Body of pancreas (tissue), 4 donors: Measurements from ENCODE around the gene SPATA31C2. TPM values are rescaled to one million over a fixed set of nuclear protein-coding genes. Genes with fewer than 3 reads are reported as not detected.

Experiments used
- ATAC-seq: fragments of 150-250 bp; one replicate; pipeline ENCODE4 v1.9.1; 2016
- DNase-seq, 4 donors: peaks; one replicate each; pipeline ENCODE4 v3.0.0-alpha.2; 2019
- H3K27ac ChIP-seq, 4 donors: fragments of 200-600 bp; sonication (generic); 1 replicate in 3 of 4; 2 replicates in 1 of 4; pipeline versions ENCODE4 v1.5.1 to v1.6.1; 2016 to 2019; ENCODE audit warnings: mild to moderate bottlenecking in 1 of 4, mixed read lengths in 1 of 4, moderate library complexity in 1 of 4
- H3K27me3 ChIP-seq, 2 donors: fragments of 200-600 bp; sonication (generic); one replicate each; pipeline ENCODE4 v1.6.0; 2016; ENCODE audit warnings: mild to moderate bottlenecking in 1 of 2
- H3K36me3 ChIP-seq, 2 donors: fragments of 200-600 bp; sonication (generic); replicated peaks in 1 of 2; 2 replicates each; pipeline ENCODE4 v1.5.1; 2016; ENCODE audit warnings: low read depth in 2 of 2; ENCODE audit not compliant: insufficient read depth in 1 of 2
- H3K4me1 ChIP-seq: fragments of 200-600 bp; sonication (generic); one replicate; pipeline ENCODE4 v1.6.0; 2016
- H3K4me3 ChIP-seq, 2 donors: fragments of 200-600 bp; sonication (generic); 1 replicate in 1 of 2; 2 replicates in 1 of 2; pipeline ENCODE4 v1.5.1; 2016 to 2019
- H3K9me3 ChIP-seq, 3 donors: fragments of 200-600 bp; sonication (generic); 1 replicate in 2 of 3; 2 replicates in 1 of 3; pipeline ENCODE4 v1.5.1; 2016
- POLR2A ChIP-seq, 3 donors: fragments of 450-650 bp; IDR thresholded peaks; one replicate each; pipeline ENCODE4 v1.6.1; 2016; ENCODE audit warnings: antibody characterized with exemption in 3 of 3, mild to moderate bottlenecking in 2 of 3
- WGBS, 2 donors: methylation state at CpG; one replicate each; pipeline ENCODE4 v1.1.5; 2017; 5-methylcytosine and 5-hydroxymethylcytosine counted together
- intact Hi-C: fragments of 100-400 bp; cut with DNase I; formaldehyde crosslinking; loops from one replicate; pipeline ENCODE4 v1.15.1; 2023
- total RNA-seq, 2 donors: library from RNA; depleted of rRNA; stranded (reverse); fragments of >200 nt; gene quantifications; one replicate each; pipeline ENCODE4 v1.1.0, GENCODE V29; 2016
- TF ChIP-seq, protein P1 (sequence below), 7 experiments: fragments of 450-650 bp in 4 of 7; fragments of 200-600 bp in 3 of 7; sonication (generic) in 3 of 7; IDR thresholded peaks; one replicate each; pipeline ENCODE4 v1.5.1; 2016 to 2019; ENCODE audit warnings: antibody characterized with exemption in 7 of 7

Gene SPATA31C2
- total RNA-seq, 2 donors from 2014 or later, result not detected

DNA sequence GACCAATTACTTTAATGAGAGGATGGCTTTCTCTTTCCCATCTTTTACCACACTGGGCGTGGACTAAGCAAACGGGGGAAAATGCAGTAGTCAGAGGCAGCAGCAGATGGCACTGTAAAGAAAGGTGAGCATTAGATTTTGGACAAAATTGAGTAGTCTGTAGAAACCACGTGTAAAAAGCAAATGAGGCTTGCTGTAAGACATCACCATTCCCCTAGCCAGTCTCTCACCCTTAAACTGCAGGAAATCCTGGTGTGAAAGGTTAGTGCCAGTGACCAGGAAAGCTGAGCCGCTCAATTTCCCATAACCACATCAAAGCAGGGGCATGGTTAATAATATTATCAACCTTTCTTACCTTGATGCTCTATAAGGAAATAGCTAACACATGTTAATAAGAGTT, 31.8 kb downstream of the SPATA31C2 start:
- Histone ChIP-seq H3K4me3 (no peak overlapping the region), H3K9me3 (no peaks in the 10 kb centered on the region), H3K36me3 (no peaks in the 10 kb centered on the region), H3K27me3 (no peaks in the 10 kb centered on the region), H3K27ac (no peak overlapping the region), H3K4me1 (no peaks in the 10 kb centered on the region)
- peak; percentile 31 to 57 (median 50) for DNase-seq
- no peak for TF ChIP-seq POLR2A (IDR thresholded peaks at IDR 0.05)
- TF ChIP-seq, protein P1, sequence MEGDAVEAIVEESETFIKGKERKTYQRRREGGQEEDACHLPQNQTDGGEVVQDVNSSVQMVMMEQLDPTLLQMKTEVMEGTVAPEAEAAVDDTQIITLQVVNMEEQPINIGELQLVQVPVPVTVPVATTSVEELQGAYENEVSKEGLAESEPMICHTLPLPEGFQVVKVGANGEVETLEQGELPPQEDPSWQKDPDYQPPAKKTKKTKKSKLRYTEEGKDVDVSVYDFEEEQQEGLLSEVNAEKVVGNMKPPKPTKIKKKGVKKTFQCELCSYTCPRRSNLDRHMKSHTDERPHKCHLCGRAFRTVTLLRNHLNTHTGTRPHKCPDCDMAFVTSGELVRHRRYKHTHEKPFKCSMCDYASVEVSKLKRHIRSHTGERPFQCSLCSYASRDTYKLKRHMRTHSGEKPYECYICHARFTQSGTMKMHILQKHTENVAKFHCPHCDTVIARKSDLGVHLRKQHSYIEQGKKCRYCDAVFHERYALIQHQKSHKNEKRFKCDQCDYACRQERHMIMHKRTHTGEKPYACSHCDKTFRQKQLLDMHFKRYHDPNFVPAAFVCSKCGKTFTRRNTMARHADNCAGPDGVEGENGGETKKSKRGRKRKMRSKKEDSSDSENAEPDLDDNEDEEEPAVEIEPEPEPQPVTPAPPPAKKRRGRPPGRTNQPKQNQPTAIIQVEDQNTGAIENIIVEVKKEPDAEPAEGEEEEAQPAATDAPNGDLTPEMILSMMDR (IDR thresholded peaks at IDR 0.05), result peak; percentile 43 to 75 (median 69)
- peak; percentile 86 for ATAC-seq
- intact Hi-C loops, result loop anchor here (5.0 kb wide), 1 partner anchor 471 kb away; no protein-coding TSS in a partner anchor
- WGBS, 2 donors, result 12 to 15% methylated on average over 4 of the region's 4 CpGs

DNA sequence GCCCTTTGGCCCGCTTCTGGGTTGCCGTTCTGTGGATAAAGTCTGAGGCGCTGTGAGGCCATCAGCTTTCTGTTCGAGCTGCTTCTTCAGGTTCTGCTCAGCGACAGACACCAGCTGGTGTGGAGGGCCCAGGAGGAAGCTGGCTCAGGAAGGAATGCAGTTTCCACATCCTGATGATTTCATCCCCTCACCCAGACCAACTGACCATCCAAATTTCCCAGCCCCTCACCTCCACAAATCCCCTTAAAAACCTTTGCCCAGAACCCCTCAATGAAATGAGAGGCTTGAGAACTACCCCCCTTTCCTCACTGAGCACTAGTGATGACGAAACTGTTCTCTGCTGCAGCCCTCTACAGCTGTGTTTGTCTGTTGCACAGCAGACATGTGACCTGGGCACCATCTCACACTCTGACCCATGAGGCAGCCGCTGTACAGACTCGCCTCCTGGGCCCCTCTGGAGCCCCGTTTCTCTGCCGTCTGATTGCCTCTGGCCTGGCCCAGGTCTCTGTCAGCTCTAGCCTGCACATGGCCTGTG, 45.4 kb downstream of the SPATA31C2 start:
- H3K4me1 ChIP-seq, result peaks cover 19% of the 10 kb centered on the region
- H3K27ac ChIP-seq, result no peak overlapping the region
- no peaks in the 10 kb centered on the region for H3K9me3 ChIP-seq
- H3K36me3 ChIP-seq, result no peaks in the 10 kb centered on the region
- intact Hi-C loops, result no loop called here
- TF ChIP-seq, protein P1 (IDR thresholded peaks at IDR 0.05), result no peak
- no peak for TF ChIP-seq POLR2A (IDR thresholded peaks at IDR 0.05)
- ATAC-seq (no peak), DNase-seq (no peak)
- no peak overlapping the region for H3K4me3 ChIP-seq
- 70 to 82% methylated on average over 10 of the region's 10 CpGs for WGBS, 2 donors
- H3K27me3 ChIP-seq, result no peaks in the 10 kb centered on the region

DNA sequence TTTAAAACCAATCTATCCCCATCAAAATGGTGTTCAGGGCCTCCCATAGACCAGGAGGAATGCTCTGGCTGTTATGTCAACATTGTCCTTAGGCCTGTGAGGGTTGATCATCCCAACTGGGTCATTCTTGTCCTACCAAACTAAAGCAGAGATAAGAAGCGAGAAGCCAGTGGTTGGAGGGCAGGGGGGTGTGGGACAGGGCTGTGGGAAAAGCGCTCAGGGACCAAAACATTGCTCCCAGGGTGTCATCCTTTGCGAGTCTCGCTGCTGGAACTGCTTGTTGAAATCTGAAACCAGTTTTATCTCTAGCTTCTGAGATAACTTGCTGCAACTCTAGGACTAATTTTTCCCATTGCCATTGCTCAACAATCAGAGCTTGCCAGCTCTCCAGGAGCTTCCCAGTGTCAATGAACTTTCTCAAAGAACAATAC, 48.1 kb downstream of the SPATA31C2 start:
- WGBS, 2 donors, result 13 to 18% methylated on average over 4 of the region's 4 CpGs
- Histone ChIP-seq H3K36me3 (no peaks in the 10 kb centered on the region), H3K27me3 (no peaks in the 10 kb centered on the region), H3K4me3 (no peak overlapping the region), H3K4me1 (peaks cover 19% of the 10 kb centered on the region), H3K9me3 (no peaks in the 10 kb centered on the region), H3K27ac (peak overlapping the region in 1 of 4 donors; percentile 48)
- peak in 3 of 4 donors; percentile 30 to 62 (median 43) for DNase-seq
- no peak for TF ChIP-seq POLR2A (IDR thresholded peaks at IDR 0.05)
- TF ChIP-seq, protein P1 (IDR thresholded peaks at IDR 0.05), result no peak
- ATAC-seq, result peak; percentile 73
- intact Hi-C loops, result no loop called here

- ATAC-seq, result no peak
- H3K4me1 ChIP-seq, result peaks cover 19% of the 10 kb centered on the region
- intact Hi-C loops, result no loop called here
- TF ChIP-seq, protein P1 (IDR thresholded peaks at IDR 0.05), result no peak
- TF ChIP-seq POLR2A (IDR thresholded peaks at IDR 0.05), result no peak
- no peak for DNase-seq
- WGBS, 2 donors, result 82 to 85% methylated on average over 6 of the region's 6 CpGs
- H3K9me3 ChIP-seq, result no peaks in the 10 kb centered on the region
- no peaks in the 10 kb centered on the region for H3K27me3 ChIP-seq
- no peak overlapping the region for H3K4me3 ChIP-seq
- no peak overlapping the region for H3K27ac ChIP-seq
- H3K36me3 ChIP-seq, result no peaks in the 10 kb centered on the region
These were observed 50.4 kb downstream of the SPATA31C2 start for GRCh38 chr9:88087906-88088305.

- intact Hi-C loops, result no loop called here
- WGBS, 2 donors, result 91 to 94% methylated on average over 5 of the region's 5 CpGs
- no peak for ATAC-seq
- no peak for DNase-seq
- H3K4me1 ChIP-seq, result peaks cover 16% of the 10 kb centered on the region
- TF ChIP-seq, protein P1 (IDR thresholded peaks at IDR 0.05), result no peak
- no peak for TF ChIP-seq POLR2A (IDR thresholded peaks at IDR 0.05)
- no peaks in the 10 kb centered on the region for H3K9me3 ChIP-seq
- H3K4me3 ChIP-seq, result no peak overlapping the region
- H3K27ac ChIP-seq, result no peak overlapping the region
- no peaks in the 10 kb centered on the region for H3K36me3 ChIP-seq
- H3K27me3 ChIP-seq, result no peaks in the 10 kb centered on the region
These were observed 52.8 kb downstream of the SPATA31C2 start for GRCh38 chr9:88085476-88085875.
